Mononuclear cell (primary cell): ENCODE results near the gene CFP. TPM values are rescaled to one million over a fixed set of nuclear protein-coding genes. Genes with fewer than 3 reads are reported as not detected.

ENCODE experiments used
- H3K27me3 ChIP-seq: 2 replicates; pipeline ENCODE4 v1.6.0; 2011; ENCODE audit warnings: low read length, control low read depth; ENCODE audit not compliant: insufficient read depth
- H3K4me1 ChIP-seq: 2 replicates; pipeline ENCODE4 v1.5.1; 2011; ENCODE audit warnings: mild to moderate bottlenecking, low read length, control low read depth; ENCODE audit not compliant: insufficient read depth
- H3K4me3 ChIP-seq: 2 replicates; pipeline ENCODE4 v1.5.1; 2011; ENCODE audit warnings: mild to moderate bottlenecking, low read length, moderate library complexity
- H3K9me3 ChIP-seq: 2 replicates; pipeline ENCODE4 v1.5.1; 2011; ENCODE audit warnings: low read depth, mild to moderate bottlenecking, control low read depth, low read length
- total RNA-seq: library from RNA; depleted of rRNA; stranded (reverse); fragments of >200 nt; gene quantifications from one replicate; pipeline ENCODE4 v1.2.3, GENCODE V29; 2012

The CFP gene
- total RNA-seq, 1 donor: 139 TPM

DNA sequence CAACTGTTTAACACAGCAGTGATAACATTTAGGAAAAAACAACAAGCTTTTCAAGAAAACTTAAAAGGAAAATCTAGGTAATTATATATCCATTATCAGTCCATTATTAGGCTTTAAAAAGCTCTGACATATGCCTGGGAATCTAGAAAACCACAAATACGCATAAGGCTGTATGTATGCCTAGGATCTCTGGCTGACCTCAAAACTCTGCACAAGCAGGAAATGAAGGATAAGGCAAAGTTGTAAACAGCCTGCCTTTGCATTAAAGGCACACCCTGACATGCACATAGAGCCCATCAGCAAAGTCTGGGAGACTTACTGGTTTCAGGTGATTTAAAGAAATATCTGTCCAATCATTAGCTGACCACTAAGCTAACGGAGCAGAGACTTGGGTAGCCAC lies 33.5 kb downstream of the CFP start:
- Histone ChIP-seq H3K9me3 (no peaks in the 10 kb centered on the region), H3K4me3 (no peak overlapping the region), H3K4me1 (no peaks in the 10 kb centered on the region), H3K27me3 (no peaks in the 10 kb centered on the region)

DNA sequence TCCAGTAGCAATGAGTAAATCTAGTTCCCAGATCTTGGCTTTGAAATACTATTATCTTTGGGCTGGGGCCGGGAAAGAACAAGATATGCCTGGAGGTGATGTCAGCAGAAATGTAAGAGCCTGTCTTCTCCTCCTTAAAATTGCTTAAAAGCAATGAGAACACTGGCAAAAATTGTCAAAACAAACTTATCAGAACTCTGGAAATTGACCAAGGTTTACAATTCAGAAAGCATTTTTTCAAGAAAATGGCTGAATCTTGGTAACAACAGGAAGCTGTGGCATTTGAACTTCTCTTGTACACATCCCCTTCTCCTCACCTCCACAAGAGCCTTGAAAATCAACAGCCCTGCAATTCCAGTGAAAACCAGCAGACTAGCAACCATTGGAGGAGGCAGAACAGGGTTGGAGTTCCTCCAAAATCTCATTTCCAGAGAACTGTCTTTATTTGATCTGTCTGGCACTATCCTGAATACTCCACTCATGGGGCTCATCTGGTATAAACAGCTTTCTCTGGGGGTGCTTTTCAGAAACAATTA lies 33.9 kb downstream of the CFP start:
- Histone ChIP-seq H3K4me1 (no peaks in the 10 kb centered on the region), H3K27me3 (no peaks in the 10 kb centered on the region), H3K4me3 (no peak overlapping the region), H3K9me3 (no peaks in the 10 kb centered on the region)

DNA sequence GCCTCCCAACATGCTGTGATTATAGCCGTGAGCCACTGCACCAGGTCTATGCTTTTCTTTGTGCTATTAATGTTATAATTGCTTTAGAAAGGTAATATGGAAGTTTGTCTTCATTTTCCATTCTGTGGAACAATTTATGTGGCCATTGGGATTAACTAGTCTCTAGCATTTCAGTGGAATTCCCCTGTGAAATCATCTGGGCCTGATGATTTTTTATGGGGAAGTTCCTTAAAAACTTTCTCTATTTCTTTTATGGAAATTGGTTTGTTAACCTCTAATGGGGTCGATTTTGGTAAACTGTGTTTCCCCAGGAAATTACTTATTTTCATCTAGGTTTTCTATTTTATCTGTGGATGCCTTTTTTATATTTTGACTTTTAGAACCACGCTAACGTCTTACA lies 36.2 kb downstream of the CFP start:
- Histone ChIP-seq H3K27me3 (no peaks in the 10 kb centered on the region), H3K4me1 (no peaks in the 10 kb centered on the region)

DNA sequence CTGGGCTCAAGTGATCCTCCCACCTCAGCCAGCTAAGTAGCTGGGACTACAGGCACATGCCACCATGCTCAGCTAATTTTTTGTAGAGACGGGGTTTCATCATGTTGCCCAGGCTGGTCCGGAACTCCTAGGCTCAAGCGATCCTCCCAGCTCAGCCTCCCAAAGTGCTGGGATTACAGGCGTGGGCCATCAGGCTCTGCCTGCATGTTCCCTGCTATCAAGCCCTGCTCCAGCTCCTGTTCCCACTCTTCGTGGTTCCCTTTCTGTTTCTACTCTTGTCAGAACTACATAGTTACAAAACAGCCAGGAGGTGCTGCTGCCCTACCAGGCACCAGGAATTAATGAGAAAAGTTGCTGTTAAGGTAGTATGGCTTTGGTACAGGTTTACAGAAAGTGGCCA lies 38.7 kb downstream of the CFP start:
- Histone ChIP-seq H3K4me1 (no peaks in the 10 kb centered on the region), H3K9me3 (no peaks in the 10 kb centered on the region), H3K4me3 (no peak overlapping the region), H3K27me3 (no peaks in the 10 kb centered on the region)

More for the DNA sequence above, 36.2 kb downstream of the CFP start:
- Histone ChIP-seq H3K9me3 (no peaks in the 10 kb centered on the region), H3K4me3 (no peak overlapping the region)

DNA sequence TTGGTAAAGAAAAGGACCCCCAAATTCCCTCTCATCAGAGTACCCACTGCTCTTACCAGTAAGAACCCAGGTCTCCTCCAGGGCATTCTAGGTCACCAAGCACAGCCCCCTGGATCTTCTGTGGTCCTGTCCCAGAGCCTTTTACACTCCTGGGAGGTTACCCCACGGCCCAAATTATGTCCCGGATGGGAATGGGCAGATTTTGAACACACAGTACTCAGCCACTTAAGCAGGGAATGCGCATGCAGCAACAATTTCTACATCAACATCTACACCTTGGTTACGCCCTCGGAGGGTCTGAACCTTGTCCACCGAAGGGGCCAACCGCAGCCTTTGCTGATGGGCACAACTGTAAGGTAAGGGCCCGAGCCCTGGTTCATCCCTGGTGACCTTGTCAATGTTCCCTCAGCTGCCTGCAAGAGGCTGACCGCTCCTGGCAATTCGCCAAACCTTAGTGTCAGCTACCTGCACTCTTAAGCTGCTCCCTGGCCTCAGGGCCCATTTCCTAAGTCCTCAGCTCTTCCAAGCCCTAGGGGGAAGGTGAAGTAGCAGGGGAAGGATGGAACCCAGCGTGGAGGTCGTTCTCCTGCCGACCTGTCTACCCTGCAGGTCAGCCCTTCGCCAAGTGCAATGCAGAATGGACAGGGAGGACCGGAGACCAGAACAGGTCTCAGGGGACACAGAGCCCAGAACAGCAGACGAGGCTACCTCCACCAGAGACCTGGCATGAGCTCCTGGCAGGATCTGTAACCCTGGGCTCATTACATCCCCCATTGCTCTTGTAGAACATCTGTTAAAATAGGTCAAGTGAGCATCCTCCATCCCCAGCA lies 41.6 kb downstream of the CFP start:
- H3K9me3 ChIP-seq: no peaks in the 10 kb centered on the region
- peaks cover 8% of the 10 kb centered on the region for H3K4me1 ChIP-seq
- no peaks in the 10 kb centered on the region for H3K27me3 ChIP-seq
- no peak overlapping the region for H3K4me3 ChIP-seq

DNA sequence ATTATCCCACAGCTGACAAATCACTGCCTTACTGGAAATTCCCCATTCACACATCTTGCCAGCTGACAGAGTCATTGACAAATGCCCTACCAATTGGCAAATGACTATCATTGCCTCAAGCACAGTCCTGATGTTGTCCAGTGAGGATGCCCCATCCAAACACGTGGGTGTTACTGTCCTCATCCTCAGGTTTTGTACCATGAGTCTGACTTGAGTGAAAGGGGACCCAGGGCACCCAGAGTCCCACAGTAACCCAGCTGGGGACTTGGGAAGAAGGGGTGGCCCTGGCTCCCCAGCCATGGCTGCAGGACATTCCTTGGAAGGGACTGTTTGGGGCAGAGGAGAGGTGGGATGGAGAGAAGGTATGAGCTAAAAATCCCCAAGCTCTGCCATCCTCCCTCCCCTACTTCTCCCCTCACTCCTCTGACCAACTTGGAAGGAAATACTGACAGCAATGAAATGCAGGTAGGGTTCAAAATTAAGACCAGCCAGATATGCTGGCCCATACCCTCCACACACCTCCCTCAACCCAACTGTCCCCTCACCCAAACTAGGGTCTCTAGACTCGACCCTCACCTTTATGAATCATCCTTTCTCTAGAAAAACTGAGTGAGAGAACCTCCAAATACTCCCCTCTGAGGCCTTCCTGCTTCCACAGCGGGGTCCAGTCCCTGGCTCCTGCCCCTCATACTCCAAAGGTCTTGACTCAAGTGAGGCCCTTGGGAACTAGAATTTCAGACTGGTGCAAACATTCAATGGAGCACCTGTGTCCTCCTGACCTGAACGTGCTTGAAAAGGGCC lies 42.4 kb downstream of the CFP start:
- Histone ChIP-seq H3K4me1 (peaks cover 8% of the 10 kb centered on the region), H3K4me3 (no peak overlapping the region), H3K27me3 (no peaks in the 10 kb centered on the region), H3K9me3 (no peaks in the 10 kb centered on the region)

DNA sequence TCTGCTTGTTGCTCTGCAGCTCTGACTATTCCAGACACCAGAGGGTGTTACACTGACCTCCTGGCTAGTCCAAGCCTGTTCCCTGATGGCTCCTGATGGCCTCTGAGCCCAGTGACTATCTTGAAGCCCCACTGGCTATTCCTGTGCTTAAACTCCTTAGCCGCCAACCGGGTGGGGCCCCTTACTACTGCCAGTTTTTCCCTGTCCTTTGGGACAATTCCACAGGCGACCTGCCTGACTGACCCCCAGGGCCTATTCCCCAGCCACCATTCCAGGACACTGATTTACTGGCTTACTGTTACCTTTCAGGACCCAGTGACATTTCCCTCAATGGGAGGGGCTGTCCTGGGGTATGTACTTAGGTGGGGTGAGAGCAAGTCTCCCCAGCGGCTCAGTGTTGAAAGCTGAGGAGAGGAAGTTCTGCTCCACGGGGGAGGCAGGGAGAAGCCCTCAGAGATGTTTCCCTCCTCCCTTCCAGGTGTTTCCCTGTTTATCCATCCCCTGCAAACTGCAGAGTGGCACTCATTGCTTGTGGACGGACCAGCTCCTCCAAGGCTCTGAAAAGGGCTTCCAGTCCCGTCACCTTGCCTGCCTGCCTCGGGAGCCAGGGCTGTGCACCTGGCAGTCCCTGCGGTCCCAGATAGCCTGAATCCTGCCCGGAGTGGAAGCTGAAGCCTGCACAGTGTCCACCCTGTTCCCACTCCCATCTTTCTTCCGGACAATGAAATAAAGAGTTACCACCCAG lies 43.5 kb downstream of the CFP start:
- no peak overlapping the region for H3K4me3 ChIP-seq
- peaks cover 16% of the 10 kb centered on the region for H3K4me1 ChIP-seq
- H3K27me3 ChIP-seq: no peaks in the 10 kb centered on the region
- no peaks in the 10 kb centered on the region for H3K9me3 ChIP-seq

DNA sequence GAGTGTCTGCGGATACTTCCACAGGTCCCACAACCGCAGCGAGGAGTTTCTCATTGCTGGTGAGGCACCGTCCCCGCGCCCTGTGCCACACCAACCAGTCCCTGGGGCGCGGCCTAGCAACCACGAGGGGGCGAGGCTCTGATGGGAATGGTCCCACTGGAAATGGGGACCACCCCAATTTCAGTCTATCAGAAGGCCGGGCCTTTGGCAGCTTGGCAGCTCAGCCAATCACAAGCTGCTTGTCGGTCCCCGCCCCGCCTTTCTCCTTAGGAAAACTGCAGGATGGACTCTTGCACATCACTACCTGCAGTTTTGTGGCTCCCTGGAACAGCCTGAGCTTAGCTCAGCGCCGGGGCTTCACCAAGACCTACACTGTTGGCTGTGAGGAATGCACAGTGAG lies 44.5 kb downstream of the CFP start:
- H3K4me1 ChIP-seq: peaks cover 16% of the 10 kb centered on the region
- H3K9me3 ChIP-seq: no peaks in the 10 kb centered on the region

DNA sequence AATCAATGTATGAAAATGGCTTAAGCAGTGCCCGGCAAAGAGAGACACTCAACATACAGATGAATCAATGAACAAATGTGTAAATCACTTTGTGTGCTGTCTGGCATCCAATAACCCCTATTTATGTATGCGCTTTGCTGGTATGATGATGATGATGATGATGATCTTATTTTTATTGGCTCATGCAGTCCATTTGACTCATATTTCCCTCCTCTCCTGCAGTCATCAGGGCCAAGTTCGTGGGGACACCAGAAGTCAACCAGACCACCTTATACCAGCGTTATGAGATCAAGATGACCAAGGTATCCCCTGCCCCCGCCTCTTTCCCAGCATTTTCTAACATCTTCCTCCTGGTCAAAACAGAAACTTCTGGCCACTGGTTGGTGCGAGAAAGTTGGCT lies 45.0 kb downstream of the CFP start:
- Histone ChIP-seq H3K9me3 (no peaks in the 10 kb centered on the region), H3K27me3 (no peaks in the 10 kb centered on the region), H3K4me1 (peaks cover 18% of the 10 kb centered on the region), H3K4me3 (no peak overlapping the region)

More for the DNA sequence above, 44.5 kb downstream of the CFP start:
- H3K4me3 ChIP-seq: no peak overlapping the region
- no peaks in the 10 kb centered on the region for H3K27me3 ChIP-seq

DNA sequence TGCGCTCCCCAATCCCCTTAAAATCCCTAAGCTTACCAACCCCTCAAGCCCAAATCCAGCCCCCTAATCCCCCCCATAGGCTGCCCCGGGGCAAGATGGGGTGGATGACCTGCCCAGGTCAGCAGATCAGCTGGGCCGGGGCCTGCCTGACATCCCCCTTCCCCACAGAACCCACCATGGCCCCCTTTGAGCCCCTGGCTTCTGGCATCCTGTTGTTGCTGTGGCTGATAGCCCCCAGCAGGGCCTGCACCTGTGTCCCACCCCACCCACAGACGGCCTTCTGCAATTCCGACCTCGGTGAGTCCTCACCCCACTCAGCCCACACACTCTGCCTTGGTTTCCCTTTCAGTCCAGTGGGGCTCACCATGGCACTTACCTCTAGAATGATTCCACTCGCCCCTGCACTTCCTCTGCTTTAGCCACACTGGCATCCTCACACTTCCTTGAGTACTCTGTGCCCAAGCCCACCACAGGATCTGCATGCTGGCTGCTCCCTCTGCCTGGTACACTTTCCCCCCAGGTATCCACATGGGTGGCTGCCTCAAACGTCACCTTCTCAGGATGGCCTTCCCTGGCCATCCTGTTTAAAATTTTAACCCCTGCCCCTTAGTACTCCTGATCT lies 46.4 kb downstream of the CFP start:
- Histone ChIP-seq H3K27me3 (no peaks in the 10 kb centered on the region), H3K9me3 (no peaks in the 10 kb centered on the region), H3K4me3 (no peak overlapping the region), H3K4me1 (peaks cover 26% of the 10 kb centered on the region)

DNA sequence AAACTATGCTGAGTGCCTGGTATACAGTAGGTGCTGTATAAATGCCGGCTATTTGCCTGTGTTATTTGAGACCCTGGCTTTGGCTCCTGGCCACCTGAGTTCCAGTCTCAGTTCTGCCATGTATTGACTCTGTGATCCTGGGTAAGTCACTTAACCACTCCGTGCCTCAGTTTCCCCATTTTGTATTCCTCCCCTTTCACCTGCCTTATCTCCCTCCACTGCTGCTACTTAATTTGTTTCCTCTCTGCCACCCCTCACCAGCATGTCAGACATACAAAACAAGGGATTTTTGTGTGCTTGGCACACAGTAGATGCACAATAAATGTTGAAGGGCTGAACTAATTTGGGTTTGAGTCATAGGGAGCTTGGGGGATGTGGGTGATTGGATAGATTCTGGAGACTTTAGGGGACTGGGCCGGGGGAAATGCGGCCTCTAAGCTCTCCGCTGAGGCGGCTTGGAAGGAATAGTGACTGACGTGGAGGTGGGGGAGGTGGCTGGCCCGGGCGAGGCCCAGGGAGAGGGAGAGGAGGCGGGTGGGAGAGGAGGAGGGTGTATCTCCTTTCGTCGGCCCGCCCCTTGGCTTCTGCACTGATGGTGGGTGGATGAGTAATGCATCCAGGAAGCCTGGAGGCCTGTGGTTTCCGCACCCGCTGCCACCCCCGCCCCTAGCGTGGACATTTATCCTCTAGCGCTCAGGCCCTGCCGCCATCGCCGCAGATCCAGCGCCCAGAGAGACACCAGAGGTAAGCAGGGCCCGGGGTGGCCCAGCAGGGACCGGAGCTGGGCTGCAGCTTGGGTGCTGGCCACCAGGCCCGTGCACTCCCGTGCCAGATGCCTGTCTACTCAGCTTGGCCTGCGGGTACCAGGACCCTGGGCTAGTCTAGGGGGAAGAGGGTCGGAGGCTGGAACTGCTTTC lies 47.7 kb downstream of the CFP start, which contains the start of gene TIMP1:
TSS of gene TIMP1 (plus strand) at position 706 of the 917 bp plus-strand sequence. CDS start 980 bp downstream, outside the sequence.
- Histone ChIP-seq H3K9me3 (no peaks in the 10 kb centered on the region), H3K27me3 (no peaks in the 10 kb centered on the region), H3K4me1 (peaks cover 26% of the 10 kb centered on the region), H3K4me3 (peak within 1 kb of the TSS; percentile 42)

DNA sequence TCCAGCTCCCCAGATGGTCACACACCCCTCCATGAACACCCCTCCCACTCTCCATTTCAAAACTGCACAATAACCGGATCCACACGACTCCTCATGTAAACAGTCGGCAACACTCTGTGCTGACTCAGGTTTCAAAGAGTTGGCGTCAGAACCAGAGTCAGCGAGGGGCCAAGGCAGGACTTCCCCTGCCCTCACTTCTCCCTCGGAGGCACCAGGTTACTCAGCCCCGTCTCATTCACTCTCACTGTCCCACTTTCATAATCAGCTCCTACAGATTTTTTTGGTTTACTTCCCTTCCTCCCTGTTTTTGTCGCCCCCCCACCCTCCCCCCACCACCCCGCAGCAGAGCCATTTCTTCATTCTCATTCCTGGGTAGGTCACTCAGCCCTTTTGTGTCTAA lies 50.2 kb downstream of the CFP start:
- peaks cover 26% of the 10 kb centered on the region for H3K4me1 ChIP-seq
- H3K4me3 ChIP-seq: no peak overlapping the region
- H3K9me3 ChIP-seq: no peaks in the 10 kb centered on the region
- H3K27me3 ChIP-seq: no peaks in the 10 kb centered on the region

DNA sequence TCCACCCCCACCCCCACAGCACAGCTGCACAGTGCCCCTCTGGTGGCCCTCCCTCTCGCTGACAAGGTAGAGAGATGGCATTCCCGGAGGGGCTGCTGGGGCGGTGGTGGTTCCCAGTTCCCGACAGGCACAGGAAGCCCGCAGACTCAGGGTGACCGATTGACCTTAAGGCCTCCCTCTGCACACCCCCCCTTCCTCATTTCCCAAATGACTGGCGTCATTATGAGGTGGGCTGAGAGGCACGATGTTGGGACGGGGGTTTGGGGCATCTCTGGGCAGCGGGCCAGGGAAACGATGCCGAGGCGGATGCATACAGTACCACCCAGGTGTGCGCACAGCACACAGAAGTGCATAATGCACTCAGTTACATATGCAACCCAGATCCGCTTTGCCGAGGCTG lies 51.0 kb downstream of the CFP start:
- H3K27me3 ChIP-seq: no peaks in the 10 kb centered on the region
- H3K4me3 ChIP-seq: no peak overlapping the region
- peaks cover 24% of the 10 kb centered on the region for H3K4me1 ChIP-seq
- H3K9me3 ChIP-seq: no peaks in the 10 kb centered on the region

DNA sequence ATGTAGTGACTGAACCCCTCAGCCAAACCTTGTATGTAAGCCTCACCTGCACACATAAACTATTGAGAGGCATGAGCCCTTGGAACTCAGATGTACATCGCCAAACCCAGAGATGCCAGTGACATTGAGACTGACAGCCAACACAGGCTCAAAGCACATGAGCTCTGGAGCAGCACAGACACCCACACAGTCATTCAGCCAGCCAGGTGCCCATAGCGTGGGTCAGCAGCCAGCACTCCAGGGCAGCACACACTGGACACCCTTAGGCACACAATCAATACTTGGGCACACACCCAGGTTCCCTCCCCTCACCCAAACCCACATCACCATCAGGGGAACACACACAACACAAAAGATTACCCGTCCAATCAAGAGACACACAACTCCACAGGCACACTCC lies 51.8 kb downstream of the CFP start:
- Histone ChIP-seq H3K4me3 (no peak overlapping the region), H3K9me3 (no peaks in the 10 kb centered on the region)

More for the DNA sequence above, 51.8 kb downstream of the CFP start:
- Histone ChIP-seq H3K4me1 (peaks cover 18% of the 10 kb centered on the region), H3K27me3 (no peaks in the 10 kb centered on the region)
